ENCODE data around the gene AQP12A. TPM values are rescaled to one million over a fixed set of nuclear protein-coding genes. Genes with fewer than 3 reads are reported as not detected.
"Not testable (repeated sequence)": the region's sequence is repeated elsewhere in the genome, so short reads cannot be mapped to it uniquely, and the experiment has no call there.

The AQP12A gene
- total and polyA plus RNA-seq, 12 donors = not detected

- peaks cover 5% of the 10 kb centered on the region for H3K27me3 ChIP-seq
- no peaks in the 10 kb centered on the region for H3K36me3 ChIP-seq (replicated peaks in 1 of 2)
- no peak for DNase-seq
- intact Hi-C loops (cut with DNase I) = no loop called here
- no peak overlapping the region for H3K27ac ChIP-seq
- no peak overlapping the region for H3K4me3 ChIP-seq
- TF ChIP-seq POLR2A (IDR thresholded peaks at IDR 0.05) (no peak), CTCF (IDR thresholded peaks at IDR 0.05) (no peak)
- H3K4me1 ChIP-seq (replicated peaks in 1 of 2) = no peaks in the 10 kb centered on the region
- WGBS, 4 donors = 83 to 88% (median 85%) methylated on average over 11 to 13 of the region's 13 CpGs
- no peaks in the 10 kb centered on the region for H3K9me3 ChIP-seq (replicated peaks in 1 of 3)
Measured at GRCh38 chr2:240650254-240650965, 41.3 kb upstream of the AQP12A start.

GRCh38 chr2:240651185-240651584 is 40.5 kb upstream of the AQP12A start:
- no peaks in the 10 kb centered on the region for H3K4me1 ChIP-seq (replicated peaks in 1 of 2)
- intact Hi-C loops (cut with DNase I) = no loop called here
- no peak for DNase-seq
- H3K36me3 ChIP-seq (replicated peaks in 1 of 2) = no peaks in the 10 kb centered on the region
- WGBS, 4 donors = 58 to 72% (median 64%) methylated on average over 2 to 3 of the region's 3 CpGs
- H3K4me3 ChIP-seq = no peak overlapping the region
- peaks cover 5% of the 10 kb centered on the region for H3K27me3 ChIP-seq
- TF ChIP-seq POLR2A (IDR thresholded peaks at IDR 0.05) (no peak), CTCF (IDR thresholded peaks at IDR 0.05) (no peak)
- no peak overlapping the region for H3K27ac ChIP-seq
- no peaks in the 10 kb centered on the region for H3K9me3 ChIP-seq (replicated peaks in 1 of 3)

GRCh38 chr2:240655931-240656886 is 35.5 kb upstream of the AQP12A start:
- H3K4me1 ChIP-seq (replicated peaks in 1 of 2) = no peaks in the 10 kb centered on the region
- DNase-seq = no peak
- no peak overlapping the region for H3K4me3 ChIP-seq
- no peak overlapping the region for H3K27ac ChIP-seq
- TF ChIP-seq CTCF (IDR thresholded peaks at IDR 0.05) = no peak
- intact Hi-C loops (cut with DNase I) = no loop called here
- H3K36me3 ChIP-seq (replicated peaks in 1 of 2) = no peaks in the 10 kb centered on the region
- no peaks in the 10 kb centered on the region for H3K27me3 ChIP-seq
- no peaks in the 10 kb centered on the region for H3K9me3 ChIP-seq (replicated peaks in 1 of 3)
- WGBS, 4 donors = 72 to 79% (median 75%) methylated on average over 10 of the region's 10 CpGs

- H3K27ac ChIP-seq; H3K4me3 ChIP-seq; H3K4me1 ChIP-seq (replicated peaks in 1 of 2); H3K36me3 ChIP-seq (replicated peaks in 1 of 2); DNase-seq; intact Hi-C loops (cut with DNase I); H3K9me3 ChIP-seq (replicated peaks in 1 of 3); H3K27me3 ChIP-seq: not testable (repeated sequence)
- 82 to 90% (median 86%) methylated on average over 7 of the region's 7 CpGs for WGBS, 4 donors
Measured at GRCh38 chr2:240659883-240660282, 31.8 kb upstream of the AQP12A start.

Measured in adrenal gland (tissue), 12 donors.